ENCODE results near the gene FZD10.

FZD10 gene

GRCh38 chr12:130141901-130142683 lies 20.2 kb upstream of the FZD10 start:
- no peak overlapping the region for H3K4me3 Mint-ChIP-seq
- H3K9me3 Mint-ChIP-seq: no peaks in the 10 kb centered on the region
- no peaks in the 10 kb centered on the region for H3K4me1 Mint-ChIP-seq
- H3K27me3 Mint-ChIP-seq: no peaks in the 10 kb centered on the region
- no peaks in the 10 kb centered on the region for H3K36me3 Mint-ChIP-seq
- H3K27ac Mint-ChIP-seq: no peak overlapping the region

GRCh38 chr12:130142736-130143135 lies 19.5 kb upstream of the FZD10 start:
- H3K27ac Mint-ChIP-seq: no peak overlapping the region
- no peaks in the 10 kb centered on the region for H3K9me3 Mint-ChIP-seq
- no peaks in the 10 kb centered on the region for H3K36me3 Mint-ChIP-seq
- no peaks in the 10 kb centered on the region for H3K4me1 Mint-ChIP-seq
- H3K4me3 Mint-ChIP-seq: no peak overlapping the region
- no peaks in the 10 kb centered on the region for H3K27me3 Mint-ChIP-seq

GRCh38 chr12:130143136-130143535 lies 19.1 kb upstream of the FZD10 start:
- H3K27me3 Mint-ChIP-seq: no peaks in the 10 kb centered on the region
- H3K4me3 Mint-ChIP-seq: no peak overlapping the region
- no peaks in the 10 kb centered on the region for H3K4me1 Mint-ChIP-seq
- H3K36me3 Mint-ChIP-seq: no peaks in the 10 kb centered on the region
- no peak overlapping the region for H3K27ac Mint-ChIP-seq
- H3K9me3 Mint-ChIP-seq: no peaks in the 10 kb centered on the region

GRCh38 chr12:130144256-130144655 lies 18.0 kb upstream of the FZD10 start:
- H3K4me3 Mint-ChIP-seq: no peak overlapping the region
- H3K9me3 Mint-ChIP-seq: no peaks in the 10 kb centered on the region
- H3K4me1 Mint-ChIP-seq: no peaks in the 10 kb centered on the region
- no peaks in the 10 kb centered on the region for H3K36me3 Mint-ChIP-seq
- H3K27ac Mint-ChIP-seq: no peak overlapping the region
- H3K27me3 Mint-ChIP-seq: no peaks in the 10 kb centered on the region

GRCh38 chr12:130145731-130146130 lies 16.5 kb upstream of the FZD10 start:
- H3K27me3 Mint-ChIP-seq: peaks cover 2% of the 10 kb centered on the region
- H3K36me3 Mint-ChIP-seq: no peaks in the 10 kb centered on the region
- H3K27ac Mint-ChIP-seq: no peak overlapping the region
- H3K4me3 Mint-ChIP-seq: no peak overlapping the region
- no peaks in the 10 kb centered on the region for H3K9me3 Mint-ChIP-seq
- no peaks in the 10 kb centered on the region for H3K4me1 Mint-ChIP-seq

GRCh38 chr12:130146176-130146931 lies 15.9 kb upstream of the FZD10 start:
- Mint-ChIP-seq H3K9me3 (no peaks in the 10 kb centered on the region), H3K27ac (no peak overlapping the region), H3K27me3 (peaks cover 2% of the 10 kb centered on the region), H3K36me3 (no peaks in the 10 kb centered on the region), H3K4me3 (no peak overlapping the region), H3K4me1 (no peaks in the 10 kb centered on the region)

- Mint-ChIP-seq H3K9me3 (no peaks in the 10 kb centered on the region), H3K4me3 (no peak overlapping the region), H3K27ac (no peak overlapping the region), H3K4me1 (no peaks in the 10 kb centered on the region), H3K36me3 (no peaks in the 10 kb centered on the region), H3K27me3 (peaks cover 2% of the 10 kb centered on the region)
Measured at GRCh38 chr12:130147875-130148596, 14.2 kb upstream of the FZD10 start.

- Mint-ChIP-seq H3K36me3 (no peaks in the 10 kb centered on the region), H3K27ac (no peak overlapping the region), H3K4me1 (no peaks in the 10 kb centered on the region), H3K27me3 (peaks cover 26% of the 10 kb centered on the region), H3K4me3 (no peak overlapping the region), H3K9me3 (no peaks in the 10 kb centered on the region)
Measured at GRCh38 chr12:130151846-130152245, 10.4 kb upstream of the FZD10 start.

GRCh38 chr12:130152386-130152785 lies 9.9 kb upstream of the FZD10 start:
- Mint-ChIP-seq H3K4me1 (no peaks in the 10 kb centered on the region), H3K27me3 (peaks cover 30% of the 10 kb centered on the region), H3K36me3 (no peaks in the 10 kb centered on the region), H3K4me3 (no peak overlapping the region), H3K27ac (no peak overlapping the region), H3K9me3 (no peaks in the 10 kb centered on the region)

- Mint-ChIP-seq H3K9me3 (no peaks in the 10 kb centered on the region), H3K4me1 (no peaks in the 10 kb centered on the region), H3K27ac (no peak overlapping the region), H3K4me3 (no peak overlapping the region), H3K36me3 (no peaks in the 10 kb centered on the region), H3K27me3 (peaks cover 34% of the 10 kb centered on the region)
Measured at GRCh38 chr12:130153803-130154202, 8.5 kb upstream of the FZD10 start.

GRCh38 chr12:130154276-130155070 lies 7.8 kb upstream of the FZD10 start:
- H3K9me3 Mint-ChIP-seq: no peaks in the 10 kb centered on the region
- H3K4me1 Mint-ChIP-seq: no peaks in the 10 kb centered on the region
- no peak overlapping the region for H3K27ac Mint-ChIP-seq
- H3K36me3 Mint-ChIP-seq: no peaks in the 10 kb centered on the region
- H3K27me3 Mint-ChIP-seq: peaks cover 34% of the 10 kb centered on the region
- no peak overlapping the region for H3K4me3 Mint-ChIP-seq

- no peak overlapping the region for H3K4me3 Mint-ChIP-seq
- no peaks in the 10 kb centered on the region for H3K9me3 Mint-ChIP-seq
- H3K27me3 Mint-ChIP-seq: peaks cover 32% of the 10 kb centered on the region
- H3K36me3 Mint-ChIP-seq: no peaks in the 10 kb centered on the region
- H3K4me1 Mint-ChIP-seq: no peaks in the 10 kb centered on the region
- H3K27ac Mint-ChIP-seq: no peak overlapping the region
Measured at GRCh38 chr12:130155416-130156073, 6.7 kb upstream of the FZD10 start.

GRCh38 chr12:130156652-130157275 lies 5.5 kb upstream of the FZD10 start:
- H3K4me3 Mint-ChIP-seq: no peak overlapping the region
- H3K27me3 Mint-ChIP-seq: peaks cover 32% of the 10 kb centered on the region
- H3K36me3 Mint-ChIP-seq: no peaks in the 10 kb centered on the region
- H3K9me3 Mint-ChIP-seq: no peaks in the 10 kb centered on the region
- no peak overlapping the region for H3K27ac Mint-ChIP-seq
- H3K4me1 Mint-ChIP-seq: no peaks in the 10 kb centered on the region

- no peaks in the 10 kb centered on the region for H3K36me3 Mint-ChIP-seq
- H3K9me3 Mint-ChIP-seq: no peaks in the 10 kb centered on the region
- no peak overlapping the region for H3K27ac Mint-ChIP-seq
- peaks cover 3% of the 10 kb centered on the region for H3K4me1 Mint-ChIP-seq
- H3K4me3 Mint-ChIP-seq: no peak overlapping the region
- peaks cover 34% of the 10 kb centered on the region for H3K27me3 Mint-ChIP-seq
Measured at GRCh38 chr12:130157998-130158753, 4.1 kb upstream of the FZD10 start.

Measured in activated naive CD4-positive, alpha-beta T cell treated with anti-CD3 and anti-CD28 coated beads, Interleukin-2, amount 50 U/mL, for 24 hours (primary cell).